T-helper 1 cell treated with Interleukin-12 subunit alpha and Interleukin-12 subunit beta and Interleukin-4 antibody, amounts not matched to agents 30 ng/mL and 1 ng/mL, for 36 hours (primary cell): Measurements from ENCODE around the gene SFTPB. TPM values are rescaled to one million over a fixed set of nuclear protein-coding genes. Genes with fewer than 3 reads are reported as not detected.

Experiments
- intact Hi-C: fragments of 100-400 bp; cut with micrococcal nuclease; formaldehyde crosslinking; loops from one replicate; pipeline ENCODE4 v1.15.1; 2024
- total RNA-seq: library from RNA; stranded (reverse); gene quantifications from 2 replicates; pipeline ENCODE4 v1.2.3, GENCODE V29; 2022

The SFTPB gene
- total RNA-seq, 1 donor from 2014 or later = not detected

DNA sequence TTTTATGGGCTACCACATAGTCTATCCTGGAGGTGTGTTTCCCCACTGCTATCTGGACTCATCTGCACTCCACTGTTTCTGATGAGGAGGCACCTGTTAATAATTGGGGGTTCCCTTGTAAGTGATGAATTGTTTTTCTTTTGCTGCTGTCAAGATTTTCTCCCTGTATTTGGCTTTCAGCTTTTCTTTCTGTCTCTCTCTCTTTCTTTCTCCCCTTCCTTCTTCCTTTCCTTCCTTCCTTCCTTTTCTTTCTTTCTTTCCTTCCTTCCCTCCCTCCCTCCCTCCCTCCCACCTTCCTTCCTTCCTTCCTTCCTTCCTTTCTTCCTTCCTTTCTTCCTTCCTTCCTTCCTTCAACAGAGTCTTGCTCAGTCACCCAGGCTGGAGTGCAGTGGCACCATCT, 35.3 kb upstream of the SFTPB start:
- intact Hi-C loops = no loop called here

DNA sequence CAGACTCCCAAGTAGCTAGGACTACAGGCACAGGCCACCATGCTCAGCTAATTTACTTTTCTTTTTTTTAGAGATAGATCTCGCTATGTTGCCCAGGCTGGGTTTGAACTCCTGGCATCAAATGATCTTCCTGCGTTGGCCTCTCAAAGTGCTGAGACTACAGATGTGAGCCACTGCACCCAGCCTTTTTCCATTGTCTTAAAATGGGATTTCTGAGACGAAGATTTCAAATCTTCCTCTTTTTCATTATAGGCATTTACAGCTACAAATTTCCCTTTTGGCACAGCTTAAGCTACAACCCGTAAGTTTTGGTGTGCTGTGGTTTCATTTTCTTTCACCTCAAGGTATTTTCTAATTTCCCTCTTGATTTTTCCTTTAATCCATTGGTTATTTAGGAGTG, 34.8 kb upstream of the SFTPB start:
- intact Hi-C loops = no loop called here

DNA sequence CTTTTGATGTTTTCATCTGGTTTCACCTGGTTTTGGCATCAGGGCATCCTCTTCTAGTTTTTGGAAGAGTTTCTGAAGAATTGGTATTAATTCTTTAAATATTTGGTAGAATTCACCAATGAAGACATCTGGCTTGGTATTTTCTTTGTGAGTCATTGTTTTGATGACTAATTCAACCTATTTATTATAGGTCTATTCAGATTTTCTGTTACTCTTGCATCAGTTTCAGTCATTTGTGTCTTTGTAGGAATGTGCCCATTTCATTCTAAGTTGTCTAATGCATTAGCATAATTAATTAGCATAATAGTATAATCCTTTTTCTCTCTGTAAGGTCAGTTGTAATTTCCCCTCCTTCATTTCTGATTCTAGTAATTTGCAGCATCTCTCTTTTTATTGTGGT, 34.2 kb upstream of the SFTPB start:
- intact Hi-C loops = no loop called here

DNA sequence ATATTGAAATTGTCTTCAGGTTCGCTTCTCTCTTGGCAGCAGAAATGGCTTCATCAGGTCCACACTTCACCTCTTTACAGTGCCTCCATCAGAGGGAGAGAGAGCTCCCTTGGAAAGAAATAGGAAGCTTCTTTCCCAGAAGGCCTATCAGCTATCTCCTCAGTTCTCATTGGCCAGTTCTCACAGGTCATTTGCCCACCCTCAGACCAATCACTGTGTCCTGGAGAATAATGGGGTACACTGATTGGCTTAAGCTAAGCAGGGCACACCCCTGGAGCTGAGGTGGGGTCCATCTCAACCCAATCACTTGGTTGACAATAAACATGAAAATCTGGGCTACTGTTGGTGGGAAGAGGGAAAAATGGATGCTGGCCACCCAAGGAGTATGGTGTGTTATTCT, 31.3 kb upstream of the SFTPB start:
- intact Hi-C loops = no loop called here

DNA sequence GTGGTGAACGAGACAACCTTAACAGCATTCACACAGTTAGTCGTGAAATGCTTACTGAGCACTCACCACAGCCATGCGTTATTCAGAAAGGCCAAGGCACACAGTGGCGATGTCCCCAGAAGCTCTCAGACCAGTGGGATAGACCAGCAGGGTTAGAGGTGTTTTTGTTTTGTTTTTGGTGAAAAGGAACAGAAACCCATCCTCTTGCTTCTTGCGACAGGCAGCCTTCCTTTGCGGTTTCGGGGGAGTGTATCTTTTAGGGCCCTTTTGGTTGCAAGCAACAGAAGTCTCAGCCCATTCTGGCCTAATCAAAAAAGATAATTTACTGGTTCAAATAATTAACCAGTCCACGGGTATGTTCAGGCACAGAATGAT, 30.9 kb upstream of the SFTPB start:
- intact Hi-C loops = no loop called here

DNA sequence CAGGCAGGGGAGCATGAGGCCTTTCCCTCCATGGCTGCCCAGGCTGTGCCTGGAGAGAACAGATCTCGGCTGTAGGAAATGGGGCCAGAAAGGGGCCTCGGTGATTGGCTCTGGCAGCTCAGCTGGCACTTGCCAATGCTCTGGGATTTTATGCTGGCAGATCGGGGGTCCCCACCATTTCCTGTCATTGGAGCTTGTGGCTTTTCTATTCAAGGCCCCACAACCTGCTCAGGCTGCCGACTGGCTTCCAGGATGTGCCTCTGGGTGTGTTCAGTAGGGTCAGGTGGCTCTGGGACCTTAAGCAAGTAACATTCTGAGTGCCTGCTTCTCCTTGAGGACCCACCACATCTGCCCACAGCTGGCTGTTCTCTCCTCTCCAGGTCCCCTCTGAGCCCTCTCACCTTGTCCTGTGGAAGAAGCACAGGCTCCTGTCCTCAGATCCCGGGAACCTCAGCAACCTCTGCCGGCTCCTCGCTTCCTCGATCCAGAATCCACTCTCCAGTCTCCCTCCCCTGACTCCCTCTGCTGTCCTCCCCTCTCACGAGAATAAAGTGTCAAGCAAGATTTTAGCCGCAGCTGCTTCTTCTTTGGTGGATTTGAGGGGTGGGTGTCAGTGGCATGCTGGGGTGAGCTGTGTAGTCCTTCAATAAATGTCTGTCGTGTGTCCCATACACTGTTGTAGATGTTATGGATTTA, 30.3 kb upstream of the SFTPB start:
- intact Hi-C loops = no loop called here

DNA sequence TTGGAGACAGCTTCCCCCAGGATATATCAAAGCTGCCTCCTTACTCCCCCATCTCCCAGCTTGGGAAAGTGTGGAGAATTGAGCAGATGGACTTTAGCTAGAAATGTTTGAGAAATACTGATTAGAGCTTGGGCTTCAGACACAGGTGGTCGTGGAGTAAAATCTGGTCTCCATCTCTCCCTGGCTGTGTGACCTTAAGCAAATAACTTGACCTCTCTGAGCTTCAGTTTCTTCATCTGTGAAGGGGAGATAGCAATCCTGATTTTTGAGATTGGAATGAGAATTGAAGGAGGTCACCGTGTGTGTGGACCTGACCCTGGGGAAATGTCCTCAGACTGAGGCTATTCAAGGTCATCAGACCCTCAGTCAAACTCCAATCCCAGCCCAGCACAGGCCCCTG, 29.7 kb upstream of the SFTPB start:
- intact Hi-C loops = no loop called here

DNA sequence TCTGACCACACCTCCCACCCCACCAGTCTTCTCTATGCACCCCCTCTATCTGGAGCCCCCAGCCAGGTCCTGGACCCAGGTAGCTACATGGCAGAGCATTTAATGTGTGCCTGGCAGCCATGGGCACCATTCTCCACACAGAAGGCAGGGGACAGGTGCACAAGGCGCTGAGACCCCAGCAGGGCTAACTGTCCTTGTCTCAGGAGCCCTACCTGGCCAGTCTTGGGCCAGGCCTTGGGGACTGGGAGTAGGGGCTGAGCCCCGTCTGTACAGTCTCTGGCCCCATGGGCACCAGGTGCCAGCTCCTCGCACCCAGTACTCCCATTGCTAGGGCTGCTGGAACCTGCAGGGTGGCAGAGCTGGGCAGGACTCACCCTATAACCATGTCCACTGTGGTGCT, 29.1 kb upstream of the SFTPB start:
- intact Hi-C loops = no loop called here

DNA sequence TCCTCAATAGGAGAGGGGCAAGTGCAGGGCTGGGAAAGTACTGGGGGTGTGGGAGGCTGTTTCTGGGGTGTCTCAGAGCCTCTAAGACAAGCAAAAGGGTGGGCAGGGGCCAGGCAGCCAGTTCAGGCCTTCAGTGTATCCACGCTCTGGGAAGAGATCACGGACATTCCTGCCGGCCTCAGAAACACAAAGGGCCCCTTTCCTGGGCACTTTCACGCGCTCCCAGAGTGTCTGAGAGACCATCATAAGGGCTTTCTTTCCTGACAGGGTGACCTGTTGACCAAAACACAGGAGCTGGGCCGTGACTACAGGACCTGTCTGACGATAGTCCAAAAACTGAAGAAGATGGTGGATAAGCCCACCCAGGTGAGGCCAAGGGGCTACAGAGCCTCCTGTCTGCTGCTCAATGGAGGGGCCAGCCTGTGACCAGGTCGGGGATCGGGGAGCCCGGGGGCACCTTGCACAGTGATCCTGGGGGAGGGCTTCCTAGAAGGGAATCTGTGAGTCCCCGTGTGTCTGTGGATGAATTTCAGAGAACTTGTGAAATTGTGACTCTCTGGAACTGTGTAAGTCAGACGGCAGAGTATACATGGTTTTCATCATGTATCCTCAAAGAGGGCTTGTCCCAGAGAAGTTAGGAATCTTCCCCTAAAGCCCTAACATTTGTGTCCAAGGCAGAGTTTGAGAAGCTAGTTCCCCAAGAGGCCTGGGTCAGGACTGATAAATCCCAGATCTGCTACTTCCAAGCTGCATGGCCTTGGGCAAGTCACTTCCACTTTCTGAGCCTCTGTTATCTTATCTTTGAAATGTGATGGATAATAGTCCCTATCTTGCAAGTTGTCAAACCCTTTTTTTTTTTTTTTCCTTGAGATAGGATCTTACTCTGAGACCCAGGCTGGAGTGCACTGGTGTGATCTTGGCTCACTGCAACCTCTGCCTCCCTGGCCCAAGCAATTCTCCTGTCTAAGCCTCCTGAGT, 28.0 kb upstream of the SFTPB start:
- intact Hi-C loops = no loop called here

DNA sequence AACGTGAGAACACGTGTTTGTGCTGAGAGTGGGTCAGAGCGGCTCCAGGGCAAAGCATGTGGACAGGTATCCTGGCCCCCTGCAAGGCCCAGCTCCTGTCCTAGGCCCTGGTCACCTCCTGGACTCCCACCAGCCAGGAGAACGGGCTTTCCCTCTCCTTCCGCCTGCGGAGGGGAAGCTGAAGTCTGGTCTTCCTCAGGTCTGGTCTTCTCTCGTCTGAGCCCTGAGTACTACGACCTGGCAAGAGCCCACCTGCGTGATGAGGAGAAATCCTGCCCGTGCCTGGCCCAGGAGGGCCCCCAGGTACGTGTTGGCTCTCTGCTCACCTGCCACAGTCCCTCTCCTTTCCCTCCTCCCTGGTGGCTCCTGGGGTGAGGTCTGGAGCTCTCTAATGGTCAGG, 27.1 kb upstream of the SFTPB start:
- intact Hi-C loops = no loop called here

DNA sequence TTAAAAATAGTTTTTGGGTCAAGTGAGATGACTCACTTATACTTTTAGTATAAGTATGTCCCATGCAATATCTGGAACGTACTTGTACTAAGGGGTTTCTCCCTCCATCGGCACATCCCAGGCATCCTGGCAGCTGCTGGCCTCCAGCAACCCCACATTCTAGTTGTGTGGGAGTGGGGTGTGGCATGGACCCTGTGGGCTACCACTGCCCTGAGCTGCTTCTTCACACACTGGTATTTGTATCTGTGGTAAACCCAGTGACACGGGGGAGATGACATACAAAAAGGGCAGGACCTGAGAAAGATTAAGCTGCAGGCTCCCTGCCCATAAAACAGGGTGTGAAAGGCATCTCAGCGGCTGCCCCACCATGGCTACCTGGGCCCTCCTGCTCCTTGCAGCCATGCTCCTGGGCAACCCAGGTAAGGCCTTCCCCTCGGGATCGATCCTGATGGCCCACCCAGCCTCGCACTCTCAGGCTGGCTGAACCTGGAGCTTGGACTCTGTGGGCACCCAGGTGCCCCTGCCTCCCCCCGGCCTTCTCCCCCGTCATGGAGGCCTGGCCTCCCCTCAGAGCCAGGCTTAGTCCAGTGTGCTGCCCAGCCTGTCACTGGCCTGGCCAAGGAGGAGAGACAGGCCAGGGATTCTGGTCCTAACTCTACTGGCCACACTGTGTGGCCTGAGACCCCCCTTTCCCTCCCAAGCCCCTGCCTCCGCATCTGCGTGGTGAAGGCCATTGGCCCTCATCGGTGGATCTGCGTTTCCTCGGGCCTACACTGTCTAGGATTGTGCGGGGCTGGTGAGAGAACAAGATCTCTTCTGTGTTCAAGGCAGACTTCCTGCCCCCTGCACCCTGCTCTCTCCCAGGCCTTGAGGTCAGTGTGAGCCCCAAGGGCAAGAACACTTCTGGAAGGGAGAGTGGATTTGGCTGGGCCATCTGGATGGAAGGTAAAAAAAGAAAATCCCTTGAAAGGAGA, 26.3 kb upstream of the SFTPB start, which contains the start of gene GNLY:
TSS of gene GNLY (plus strand) at position 307 of the 974 bp plus-strand sequence. CDS start at position 368, 61 bp downstream.
- intact Hi-C loops = no loop called here

DNA sequence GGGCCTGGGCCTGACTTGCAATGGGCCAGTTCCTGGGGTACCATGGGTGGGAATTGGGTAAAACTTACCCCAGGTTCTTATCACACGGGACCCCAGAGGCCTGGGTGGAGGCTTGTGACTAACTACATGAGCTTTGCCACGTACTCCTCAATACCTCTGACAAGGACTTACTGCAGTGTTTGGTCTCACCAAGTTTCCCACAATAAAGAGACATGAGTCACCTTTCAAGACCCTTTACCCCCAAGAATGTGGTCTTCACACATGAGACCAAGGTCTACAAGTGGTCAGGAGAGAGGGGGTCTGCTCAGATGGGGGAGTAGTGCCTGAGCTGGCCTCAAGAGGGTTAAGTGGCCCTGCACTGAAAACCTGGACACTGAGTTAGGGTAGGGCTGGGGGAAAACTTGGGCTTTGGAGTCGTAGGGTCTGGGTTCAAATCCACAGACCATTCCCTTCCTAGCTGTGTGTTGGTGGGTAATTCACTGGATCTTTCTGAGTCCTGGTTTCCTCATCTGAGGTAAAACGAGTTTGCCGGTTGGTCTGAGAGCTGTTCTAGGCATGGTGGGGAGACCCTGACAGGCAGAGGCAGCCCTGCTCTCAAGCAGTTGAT, 24.1 kb upstream of the SFTPB start:
- intact Hi-C loops = no loop called here

DNA sequence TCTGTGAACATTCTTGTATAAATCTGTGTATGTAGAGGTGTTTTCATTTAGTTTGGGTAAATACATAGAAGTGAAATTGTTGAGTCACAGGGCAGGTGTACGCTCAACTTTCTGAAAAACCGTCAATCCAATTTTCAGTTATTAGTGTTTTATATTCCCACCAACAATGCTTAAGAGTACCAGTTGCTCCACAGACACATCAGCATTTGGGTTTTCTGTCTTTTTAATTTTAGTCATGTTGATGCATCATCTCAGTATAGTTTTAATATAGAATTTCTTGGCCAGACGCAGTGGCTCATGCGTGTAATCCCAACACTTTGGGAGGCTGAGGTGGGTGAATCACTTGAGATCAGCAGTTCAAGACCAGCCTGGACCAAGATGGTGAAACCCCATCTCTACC, 22.9 kb upstream of the SFTPB start:
- intact Hi-C loops = no loop called here

DNA sequence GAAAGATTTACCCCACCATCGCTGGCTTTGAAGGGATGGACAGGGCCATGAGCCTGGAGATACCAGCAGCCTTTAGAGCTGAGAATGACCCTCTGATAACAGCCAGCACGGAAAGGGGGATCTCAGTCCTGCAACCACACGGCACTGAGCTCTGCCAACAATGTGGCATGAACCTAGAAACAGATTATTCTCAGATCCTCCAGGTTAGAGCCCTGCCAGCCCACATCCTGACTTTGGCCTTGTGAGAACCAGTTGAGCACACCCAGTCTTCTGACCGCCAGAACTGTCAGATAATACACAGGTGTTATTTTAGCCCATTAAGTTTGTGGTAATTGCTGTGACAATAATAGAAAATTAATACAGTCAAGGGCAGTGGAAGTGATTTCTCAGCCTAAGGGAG, 16.8 kb upstream of the SFTPB start:
- intact Hi-C loops = no loop called here

DNA sequence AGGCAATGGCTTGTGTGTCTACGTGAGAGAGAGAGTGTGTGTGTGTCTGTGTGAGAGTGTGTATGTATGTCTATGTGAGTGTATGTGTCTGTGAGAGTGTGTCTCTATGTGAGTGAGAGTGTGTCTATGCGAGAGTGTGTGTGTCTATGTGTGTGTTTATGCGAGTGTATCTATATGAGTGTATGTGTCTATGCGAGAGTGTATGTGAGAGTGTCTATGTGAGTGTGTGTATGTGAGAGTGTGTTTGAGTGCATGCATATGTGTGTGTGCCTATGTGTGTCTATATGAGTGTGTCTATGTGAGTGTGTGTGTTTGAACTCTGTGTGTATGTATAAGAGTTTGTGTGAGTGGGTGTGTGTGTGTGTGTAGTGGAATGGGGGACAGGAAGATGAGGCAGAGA, 16.4 kb upstream of the SFTPB start:
- intact Hi-C loops = no loop called here

DNA sequence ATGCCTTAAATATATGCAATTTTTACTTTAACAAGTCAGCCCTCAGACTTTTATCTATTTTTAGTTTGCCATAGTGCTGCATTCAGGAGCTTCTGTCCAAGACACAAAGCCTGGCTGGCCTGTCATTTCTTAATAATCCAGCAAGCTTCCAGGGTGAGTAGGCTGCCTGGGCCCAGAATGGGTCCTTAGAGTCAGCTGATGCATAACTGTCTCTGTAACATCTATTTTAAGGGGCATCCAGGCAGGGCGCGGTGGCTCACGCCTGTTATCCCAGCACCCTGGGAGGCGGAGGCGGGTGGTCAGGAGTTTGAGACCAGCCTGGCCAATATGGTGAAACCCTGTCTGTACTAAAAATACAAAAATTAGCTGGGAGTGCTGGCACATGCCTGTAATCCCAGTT, 14.4 kb upstream of the SFTPB start:
- intact Hi-C loops = no loop called here

DNA sequence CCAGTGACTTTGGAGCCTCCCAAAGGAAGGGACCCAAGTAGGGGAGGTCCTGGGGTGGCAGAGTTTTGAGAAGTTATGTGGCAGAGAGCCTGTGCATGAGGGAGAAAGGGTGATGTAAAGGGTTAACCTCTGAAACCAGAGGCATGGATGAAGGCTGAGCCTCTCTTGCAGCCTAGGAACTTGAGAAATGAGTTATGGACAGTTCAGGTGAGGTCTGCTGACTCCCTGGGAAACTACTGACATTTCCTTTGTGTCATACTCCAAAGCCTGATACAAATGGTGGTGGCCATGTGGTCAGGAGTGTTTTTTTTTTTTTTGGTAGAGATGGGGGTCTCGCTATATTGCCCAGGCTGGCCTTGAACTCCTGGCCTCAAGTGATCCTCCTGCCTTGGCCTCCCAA, 13.8 kb upstream of the SFTPB start:
- intact Hi-C loops = loop anchor here (1.0 kb wide), 1 partner anchor 20 kb away; no protein-coding TSS in a partner anchor

DNA sequence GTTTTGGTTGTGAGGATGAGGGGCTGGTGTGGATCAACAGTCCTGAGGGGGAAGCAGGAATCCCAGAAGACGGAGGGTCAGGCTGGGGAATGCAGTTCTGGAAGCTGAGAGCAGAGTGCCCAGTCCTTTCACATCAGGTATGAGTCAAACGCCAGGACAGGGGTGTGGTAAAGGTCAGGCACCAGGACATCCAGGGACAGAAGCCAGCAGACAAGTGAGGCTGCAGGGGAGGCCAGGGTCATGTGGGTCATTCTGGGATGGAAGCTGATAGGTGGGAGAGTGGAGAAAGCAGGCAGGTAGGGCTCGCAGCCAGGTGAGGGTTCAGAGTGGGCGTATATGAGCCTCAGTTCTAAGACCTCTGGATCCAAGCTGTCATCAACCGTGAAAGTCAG, 13.4 kb upstream of the SFTPB start:
- intact Hi-C loops = loop anchor here (1.0 kb wide), 1 partner anchor 20 kb away; no protein-coding TSS in a partner anchor

DNA sequence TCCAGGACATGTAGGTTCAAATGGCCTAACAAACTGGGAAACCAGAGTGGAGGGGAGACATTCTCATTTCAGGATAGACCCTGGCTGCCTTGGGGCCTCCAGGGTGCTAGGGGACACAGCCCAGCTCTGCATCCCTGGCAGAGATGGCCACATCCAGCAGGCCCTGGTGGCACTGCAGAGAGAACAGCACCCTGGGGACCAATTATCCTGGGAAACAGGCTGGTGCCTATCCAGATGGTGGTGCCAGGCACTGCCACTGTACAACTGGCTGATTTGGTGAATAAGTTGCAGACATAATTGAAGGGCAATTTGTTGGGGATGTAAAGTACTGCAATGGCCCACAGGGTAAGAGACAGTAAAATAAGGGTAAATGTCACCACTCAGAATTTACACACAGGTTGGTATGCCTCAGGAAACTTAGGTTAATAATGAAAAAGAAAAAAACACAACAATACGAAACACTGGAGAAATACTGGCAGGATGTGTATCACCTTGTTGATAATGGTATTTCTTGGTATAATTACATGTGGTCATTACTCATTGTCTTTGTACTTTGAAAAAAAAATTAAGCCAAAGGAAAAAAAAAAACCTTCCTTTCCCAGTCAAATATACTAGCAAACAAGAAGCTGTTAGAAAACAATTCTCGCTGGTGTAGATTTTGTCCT, 12.8 kb upstream of the SFTPB start:
- intact Hi-C loops = loop anchor here (1.0 kb wide), 1 partner anchor 20 kb away; no protein-coding TSS in a partner anchor
